Islet of Langerhans (tissue), 1 donor: Measurements from ENCODE around the gene NRIP1.

ENCODE experiments used
- FAIRE-seq: peaks from one replicate; lab custom pipeline; 2011; peaks lifted over from hg19 to GRCh38; lab: Jason Lieb, UNC

Gene NRIP1

GRCh38 chr21:15063814-15064575, 805 bp downstream of the NRIP1 start:
- FAIRE-seq, result no peak

GRCh38 chr21:15063081-15063813, 1.6 kb downstream of the NRIP1 start:
- FAIRE-seq, result peak; percentile 27

DNA sequence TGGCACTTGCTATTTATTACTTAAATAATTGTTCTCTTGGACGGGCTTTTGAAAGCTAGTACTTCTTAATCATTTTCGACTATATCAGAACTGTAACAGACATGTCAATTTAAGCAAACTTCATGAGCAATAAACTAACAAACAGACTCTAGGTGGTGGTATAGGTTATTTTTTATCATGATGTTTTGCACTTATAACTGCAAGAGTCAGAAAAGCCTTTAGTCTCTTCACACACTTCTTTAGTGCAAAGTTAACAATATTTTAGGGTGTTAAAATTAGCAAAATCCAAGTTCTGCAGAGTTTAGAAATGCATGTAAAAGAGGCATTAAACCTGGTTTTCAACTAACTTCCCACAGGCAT, 2.2 kb downstream of the NRIP1 start:
- peak; percentile 97 for FAIRE-seq

DNA sequence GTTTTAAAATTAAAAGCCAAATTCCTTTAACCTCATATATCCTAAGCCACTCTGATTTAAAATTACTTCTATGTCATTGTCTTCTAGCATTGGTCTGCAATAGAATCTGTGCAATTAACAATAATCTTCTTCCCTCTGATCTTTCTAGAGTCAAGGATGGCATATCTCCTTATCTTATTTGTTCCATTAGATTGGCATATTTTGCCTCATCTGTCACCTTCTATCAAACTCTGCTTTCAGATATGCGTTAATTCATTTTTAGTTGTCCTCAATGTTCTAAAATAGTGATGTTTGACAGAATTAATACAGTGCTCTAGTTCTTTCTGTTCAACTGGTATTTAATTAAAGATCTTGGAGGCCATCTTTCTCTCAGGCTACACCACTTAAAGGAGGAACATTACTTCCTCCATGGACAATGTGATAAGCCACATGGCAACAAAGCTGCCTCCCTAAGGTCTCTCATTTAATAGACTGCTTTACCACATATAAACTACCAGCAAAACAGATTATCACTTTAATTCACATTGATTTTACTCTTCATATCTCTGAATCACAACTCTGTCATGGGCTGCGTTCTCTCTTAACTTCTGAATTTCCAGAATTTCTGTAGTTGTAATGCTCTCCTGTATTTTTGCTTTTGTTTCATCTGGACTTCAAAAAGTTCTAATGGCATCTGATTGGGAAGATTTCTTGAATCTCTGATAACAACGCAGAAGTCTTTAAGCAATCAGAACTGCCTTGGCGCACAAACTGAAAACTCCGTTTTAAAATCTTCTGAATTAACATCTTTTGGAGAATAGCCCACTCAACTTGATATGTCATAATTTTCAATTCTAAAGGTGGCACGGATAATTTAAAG, 2.8 kb downstream of the NRIP1 start:
- no peak for FAIRE-seq

GRCh38 chr21:15061279-15061678, 3.5 kb downstream of the NRIP1 start:
- FAIRE-seq, result no peak

DNA sequence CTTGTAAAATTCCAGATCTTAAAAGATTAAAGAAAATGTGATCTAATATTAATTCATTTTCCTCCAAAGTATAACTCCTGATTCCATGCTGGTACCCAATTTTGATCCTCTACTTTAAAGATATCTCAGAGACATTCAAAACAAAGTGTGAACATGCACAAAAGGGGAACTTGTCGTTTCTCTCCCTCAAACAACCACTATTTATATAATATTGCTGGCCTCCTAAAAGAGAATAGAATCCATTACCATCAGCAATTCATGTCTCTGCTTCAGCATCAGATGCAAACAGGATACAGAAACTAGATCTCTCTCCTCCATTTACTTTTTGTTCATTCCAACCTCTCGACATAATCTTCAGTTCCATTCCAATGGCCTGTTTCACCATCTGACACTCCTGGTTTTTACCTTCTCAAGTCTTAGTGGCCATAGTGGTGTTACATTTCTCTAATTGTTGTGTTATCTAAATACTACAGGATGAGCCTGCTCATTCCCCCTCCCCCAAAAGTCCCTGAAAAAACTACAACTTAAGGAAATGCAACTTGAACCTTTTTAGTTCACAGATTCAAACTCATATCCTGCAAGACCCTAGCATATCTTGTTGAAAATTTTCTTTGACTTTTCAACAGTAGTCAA, 4.1 kb downstream of the NRIP1 start:
- no peak for FAIRE-seq

DNA sequence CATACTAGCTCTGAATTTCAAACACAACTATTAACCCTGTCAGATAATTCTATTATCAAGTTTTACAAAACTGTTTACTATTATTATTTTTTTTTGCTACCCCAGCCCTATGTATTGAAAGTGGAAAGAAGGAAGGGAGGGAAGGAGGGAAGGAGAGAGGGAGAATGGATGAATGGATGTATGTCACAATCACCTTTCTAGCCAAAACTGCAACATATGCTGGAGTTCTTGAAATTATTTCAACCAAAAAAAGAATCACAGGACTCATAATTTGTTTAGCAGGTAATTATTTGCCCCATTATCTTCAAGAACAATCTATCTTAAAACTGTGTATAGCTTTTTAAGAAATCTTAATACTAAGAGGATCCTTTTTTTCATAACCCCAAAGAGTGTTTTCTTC, 5.4 kb downstream of the NRIP1 start:
- no peak for FAIRE-seq

- FAIRE-seq, result peak; percentile 61
Measured at GRCh38 chr21:15058854-15059263, 5.9 kb downstream of the NRIP1 start.

- peak; percentile 24 for FAIRE-seq
Measured at GRCh38 chr21:15057285-15057684, 7.5 kb downstream of the NRIP1 start.

- peak; percentile 76 for FAIRE-seq
Measured at GRCh38 chr21:15054606-15055239, 10.1 kb downstream of the NRIP1 start.

DNA sequence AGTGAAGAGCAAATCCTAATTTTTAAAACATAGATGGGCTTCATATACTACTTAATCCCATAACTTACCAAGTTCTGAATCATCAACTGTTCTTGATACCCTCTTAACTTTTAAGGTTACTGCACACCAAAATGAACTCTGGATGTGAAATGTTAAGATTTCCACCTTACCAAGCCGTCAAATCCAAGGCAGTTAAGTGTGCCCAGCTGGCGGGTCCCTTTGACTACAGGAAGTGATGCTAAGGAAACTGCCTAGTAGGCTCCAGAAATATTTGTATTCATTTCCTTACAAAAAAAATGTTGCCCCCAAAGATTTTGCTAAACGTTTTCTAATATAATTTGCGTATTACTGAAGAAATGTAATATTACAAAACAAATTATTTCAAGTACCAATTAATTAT, 10.7 kb downstream of the NRIP1 start:
- FAIRE-seq, result no peak

- peak; percentile 53 for FAIRE-seq
Measured at GRCh38 chr21:15053500-15053899, 11.3 kb downstream of the NRIP1 start.

DNA sequence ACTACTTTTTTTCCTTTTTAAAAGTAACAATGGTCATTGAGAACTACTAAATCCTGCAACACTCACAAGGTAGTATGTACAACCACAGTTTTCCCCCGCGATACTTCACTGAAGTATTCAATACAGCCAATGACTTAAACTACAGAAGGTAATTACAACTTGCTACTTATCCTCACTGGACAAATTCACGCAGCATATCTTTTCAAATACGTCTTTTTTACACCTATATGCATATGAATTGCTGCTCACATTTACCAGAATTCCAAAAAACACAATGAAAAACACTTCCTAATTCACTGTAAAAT, 12.4 kb downstream of the NRIP1 start:
- peak; percentile 27 for FAIRE-seq

GRCh38 chr21:15051644-15052458, 12.9 kb downstream of the NRIP1 start:
- peak; percentile 95 for FAIRE-seq

GRCh38 chr21:15050568-15051377, 14.0 kb downstream of the NRIP1 start:
- no peak for FAIRE-seq

DNA sequence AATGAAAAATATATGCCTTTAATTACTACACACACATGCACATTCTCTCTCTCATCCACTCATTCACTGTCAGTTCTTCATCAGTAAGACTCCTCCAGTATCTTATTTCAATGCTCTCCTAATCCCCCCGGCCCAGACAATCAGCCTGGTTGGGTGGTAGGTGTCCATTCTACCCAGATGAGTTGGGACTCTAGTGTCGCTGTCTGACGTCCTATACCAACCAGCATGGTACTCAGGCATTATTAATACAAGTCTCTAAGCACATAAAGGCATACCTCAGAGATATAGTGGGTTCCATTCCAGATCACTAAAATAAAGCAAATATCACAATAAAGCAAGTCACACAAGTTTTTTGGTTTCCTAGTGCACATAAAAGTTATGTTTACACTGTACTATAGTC, 19.8 kb downstream of the NRIP1 start:
- no peak for FAIRE-seq

GRCh38 chr21:15042531-15042930, 22.3 kb downstream of the NRIP1 start:
- FAIRE-seq, result no peak

DNA sequence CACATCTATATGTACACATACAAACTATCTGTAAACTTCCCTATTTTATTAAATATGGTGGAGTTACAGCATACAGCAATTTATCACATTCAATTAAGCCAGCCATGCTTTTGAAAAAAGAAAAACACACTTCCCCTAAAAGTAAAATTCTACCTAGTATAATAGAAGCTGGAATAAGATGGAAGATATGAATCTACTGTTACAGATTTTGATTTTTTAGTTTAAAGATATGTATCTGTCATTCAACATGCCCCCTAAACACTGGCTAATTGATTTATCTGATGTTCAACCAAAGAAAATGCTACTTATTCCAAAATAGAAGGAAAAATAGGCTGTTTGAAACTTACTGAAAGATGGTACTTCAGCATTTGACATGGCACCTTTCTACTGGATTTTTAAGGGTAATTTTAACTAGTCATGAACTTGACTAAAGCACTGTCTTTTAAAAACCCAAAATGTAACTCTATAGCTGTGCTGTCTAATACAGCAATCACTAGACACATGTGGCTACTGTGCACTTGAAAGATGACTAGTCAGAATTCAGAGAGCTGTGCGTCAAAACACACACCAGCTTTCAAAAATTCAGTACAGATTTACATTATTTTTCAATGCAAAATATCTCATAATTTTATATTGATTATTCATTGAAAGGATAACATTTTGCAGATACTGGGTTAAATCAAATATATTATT, 25.0 kb downstream of the NRIP1 start:
- peak; percentile 13 for FAIRE-seq

DNA sequence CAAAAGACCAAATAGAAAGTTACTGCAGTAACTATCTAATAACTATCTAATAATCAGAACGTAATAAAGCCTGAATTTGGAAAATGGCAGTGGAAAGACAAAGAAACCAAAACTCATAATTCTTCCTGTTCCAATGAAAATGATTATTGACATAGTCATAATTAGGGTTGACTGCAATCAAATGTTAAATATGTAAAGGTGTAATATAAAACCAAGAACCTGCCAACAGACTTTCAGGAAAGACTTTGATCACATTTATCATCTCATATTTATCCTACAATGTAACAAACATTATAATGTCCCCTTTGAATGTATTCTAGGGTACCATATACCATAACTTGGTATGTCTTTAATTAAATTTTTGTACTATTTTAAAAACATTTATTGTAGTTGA, 26.9 kb downstream of the NRIP1 start:
- no peak for FAIRE-seq
